ENCODE results near the gene PCDHA9. TPM values are rescaled to one million over a fixed set of nuclear protein-coding genes. Genes with fewer than 3 reads are reported as not detected.

The PCDHA9 gene
- total and polyA plus RNA-seq, 2 of the 4 experiments (the other 2 are of a cell fraction), result under 0.01 TPM; not detected in 1

GRCh38 chr5:140882591-140882899 lies 34.4 kb downstream of the PCDHA9 start:
- in situ Hi-C loops (cut with MboI; ENCODE audit: low sequenced_read_pairs), result no loop called here
- H3K4me3 ChIP-seq (ENCODE audit: insufficient read depth, low read depth, low read length), result no peak overlapping the region
- no peak overlapping the region for H2BK20ac ChIP-seq (ENCODE audit: low read depth, low read length)
- CTCF ChIA-PET, result no interaction called here
- H4K8ac ChIP-seq (ENCODE audit: low read depth in 2 of 2, low read length in 2 of 2), result no peak overlapping the region
- no peak overlapping the region for H4K91ac ChIP-seq (ENCODE audit: insufficient read depth, low read depth, low read length)
- no peak overlapping the region for H2AK9ac ChIP-seq (replicated peaks; ENCODE audit: low read depth, low read length, poor library complexity)
- no peak overlapping the region for H3K27ac ChIP-seq (ENCODE audit: insufficient read depth, low read length)
- H3K36me3 ChIP-seq (ENCODE audit: control insufficient read depth, insufficient read depth, low read length), result no peaks in the 10 kb centered on the region
- no peaks in the 10 kb centered on the region for H3K79me1 ChIP-seq (ENCODE audit: low read depth in 1 of 2, low read length in 2 of 2)
- no peak overlapping the region for H3K23ac ChIP-seq (ENCODE audit: low read depth, low read length)
- no peak overlapping the region for H3K18ac ChIP-seq (ENCODE audit: low read depth, low read length)
- H3K27me3 ChIP-seq (ENCODE audit: control insufficient read depth, insufficient read depth, low read length), result no peaks in the 10 kb centered on the region
- no peak overlapping the region for H2AK5ac ChIP-seq (ENCODE audit: low read depth, low read length)
- no peak overlapping the region for H3K14ac ChIP-seq (replicated peaks; ENCODE audit: low read depth, low read length)
- TF ChIP-seq MAFK (IDR thresholded peaks at IDR 0.05; ENCODE audit: low read depth, low read length) (no peak), CEBPB (IDR thresholded peaks at IDR 0.05; ENCODE audit: low read depth, low read length) (no peak), MXI1 (IDR thresholded peaks at IDR 0.05; ENCODE audit: borderline replicate concordance, low read depth, low read length) (no peak), SMC3 (IDR thresholded peaks at IDR 0.05; ENCODE audit: low read depth, low read length) (no peak), RFX5 (IDR thresholded peaks at IDR 0.05; ENCODE audit: low read depth, low read length) (no peak), CHD1 (IDR thresholded peaks at IDR 0.05; ENCODE audit: low read depth, low read length) (no peak), BHLHE40 (IDR thresholded peaks at IDR 0.05; ENCODE audit: low read depth, low read length) (no peak), RAD21 (IDR thresholded peaks at IDR 0.05; ENCODE audit: low read length) (no peak), POLR2A (IDR thresholded peaks at IDR 0.05; ENCODE audit: low read depth, low read length) (no peak), RCOR1 (IDR thresholded peaks at IDR 0.05; ENCODE audit: insufficient replicate concordance, low read length) (no peak), ELK1 (IDR thresholded peaks at IDR 0.05; ENCODE audit: borderline replicate concordance, low read depth, low read length) (no peak), FOS (IDR thresholded peaks at IDR 0.05; ENCODE audit: low read depth, low read length) (no peak)
- POLR2A ChIA-PET (ENCODE audit: unreplicated experiment), result no interaction called here
- H3K9me1 ChIP-seq (ENCODE audit: insufficient read depth, low read length), result no peaks in the 10 kb centered on the region
- ATAC-seq (ENCODE audit: low read depth), result no peak
- peaks cover 23% of the 10 kb centered on the region for H3K9me3 ChIP-seq (ENCODE audit: control insufficient read depth, insufficient read depth, low read length)
- no peak overlapping the region for H2BK15ac ChIP-seq (ENCODE audit: low read depth, low read length)
- no peaks in the 10 kb centered on the region for H3K4me1 ChIP-seq (ENCODE audit: control insufficient read depth, insufficient read depth, low read length)
- no peak overlapping the region for H4K5ac ChIP-seq (ENCODE audit: low read depth, low read length)
- WGBS, 2 experiments (ENCODE audit: extremely low coverage in 2 of 2, insufficient read length in 1 of 2), result 11% methylated on average over 5 of the region's 12 CpGs; no CpG with 5 or more reads in 1 of the 2 experiments
- H4K20me1 ChIP-seq (ENCODE audit: insufficient read depth, low read length), result no peaks in the 10 kb centered on the region
- dilution Hi-C loops (cut with HindIII; ENCODE audit: low sequenced_read_pairs, unreplicated experiment), result no loop called here
- no peak overlapping the region for H2BK5ac ChIP-seq (ENCODE audit: low read depth, low read length, poor library complexity, severe bottlenecking)
- no TSS peak for BruUV-seq (replicated peaks)
- H3K9ac ChIP-seq (ENCODE audit: low read depth, low read length), result no peak overlapping the region
- no peak overlapping the region for H2AFZ ChIP-seq (replicated peaks; ENCODE audit: low read length, poor library complexity)
- intact Hi-C loops (cut with micrococcal nuclease), result no loop called here
- no peak overlapping the region for H2BK120ac ChIP-seq (ENCODE audit: low read depth, low read length)
- no peak overlapping the region for H3K4me2 ChIP-seq (ENCODE audit: low read depth, low read length)
- DNase-seq, result no peak
- H3K4ac ChIP-seq (ENCODE audit: low read depth, low read length), result no peak overlapping the region
- H3K56ac ChIP-seq (ENCODE audit: extremely low read depth, insufficient read depth, low read length), result no peak overlapping the region
